Thymus (tissue), 14 donors: ENCODE results near the gene PRG3. TPM values are rescaled to one million over a fixed set of nuclear protein-coding genes. Genes with fewer than 3 reads are reported as not detected.

Experiments used
- DNase-seq, 9 donors: peaks; one replicate each; pipeline ENCODE4 v3.0.0-alpha.2; 2013; ENCODE audit warnings: low spot score in 9 of 9, low read depth in 6 of 9, missing footprints in 1 of 9
- H3K27ac ChIP-seq, 2 donors: one replicate each; pipeline ENCODE4 v1.5.1; 2013; ENCODE audit warnings: control low read depth in 1 of 2, low read depth in 1 of 2, low read length in 1 of 2, mild to moderate bottlenecking in 1 of 2, moderate library complexity in 1 of 2
- H3K27me3 ChIP-seq, 2 donors: one replicate each; pipeline ENCODE4 v1.5.1; 2013; ENCODE audit warnings: low read length in 1 of 2; ENCODE audit not compliant: control insufficient read depth in 2 of 2, insufficient read depth in 1 of 2
- H3K36me3 ChIP-seq, 2 donors: one replicate each; pipeline ENCODE4 v1.5.1; 2013; ENCODE audit warnings: low read length in 1 of 2, mild to moderate bottlenecking in 1 of 2, moderate library complexity in 1 of 2; ENCODE audit not compliant: control insufficient read depth in 2 of 2, insufficient read depth in 2 of 2
- H3K4me1 ChIP-seq, 2 donors: one replicate each; pipeline ENCODE4 v1.5.1; 2013; ENCODE audit warnings: low read length in 2 of 2; ENCODE audit not compliant: control insufficient read depth in 2 of 2, insufficient read depth in 2 of 2
- H3K4me3 ChIP-seq, 2 donors: one replicate each; pipeline ENCODE4 v1.5.1; 2013; ENCODE audit warnings: low read length in 2 of 2, control low read depth in 1 of 2, mild to moderate bottlenecking in 1 of 2
- H3K9me3 ChIP-seq, 2 donors: one replicate each; pipeline ENCODE4 v1.5.1; 2013; ENCODE audit warnings: low read length in 1 of 2, mild to moderate bottlenecking in 1 of 2; ENCODE audit not compliant: control insufficient read depth in 2 of 2, insufficient read depth in 1 of 2
- WGBS: extraction: QIAGEN DNeasy Blood & Tissue Kit; methylation state at CpG from one replicate; pipeline ENCODE4 v1.1.7; 2013; 5-methylcytosine and 5-hydroxymethylcytosine counted together
- long read RNA-seq, 10 donors: transcript quantifications; one replicate each; lab custom pipeline, GENCODE V29; 2026
- polyA plus RNA-seq: library from polyadenylated mRNA; stranded (reverse); fragments of 200-250 nt; gene quantifications from one replicate; pipeline ENCODE4 v1.2.3, GENCODE V29; 2013
- total RNA-seq: library from RNA; stranded (reverse); fragments of 120-200 nt; gene quantifications from one replicate; pipeline ENCODE4 v1.2.4, GENCODE V29; 2013
- donor health status: healthy.

The PRG3 gene
- total RNA-seq (83.9 TPM), polyA plus RNA-seq (2.5 TPM)
- long read RNA-seq, donor 1, partial matches to known transcripts: 0 of 2 reads
- long read RNA-seq, donor 1, other reads (novel, unspliced or antisense): 0 of 2 reads
- long read RNA-seq, donor 2: 0 reads
- long read RNA-seq, donor 3, transcript PRG3-201 (6 exons, 869 nt): major isoform, 16 of 16 reads
- long read RNA-seq, donor 3, partial matches to known transcripts: 0 of 16 reads
- long read RNA-seq, donor 3, other reads (novel, unspliced or antisense): 0 of 16 reads
- long read RNA-seq, donor 4, transcript PRG3-201 (6 exons, 869 nt): major isoform, 11 of 11 reads
- long read RNA-seq, donor 4, partial matches to known transcripts: 0 of 11 reads
- long read RNA-seq, donor 4, other reads (novel, unspliced or antisense): 0 of 11 reads
- long read RNA-seq, donor 5, transcript PRG3-201 (6 exons, 869 nt): major isoform, 39 of 44 reads
- long read RNA-seq, donor 5, partial matches to known transcripts: 5 of 44 reads
- long read RNA-seq, donor 5, other reads (novel, unspliced or antisense): 0 of 44 reads
- long read RNA-seq, donor 6, transcript PRG3-201 (6 exons, 869 nt): major isoform, 6 of 6 reads
- long read RNA-seq, donor 6, partial matches to known transcripts: 0 of 6 reads
- long read RNA-seq, donor 6, other reads (novel, unspliced or antisense): 0 of 6 reads
- long read RNA-seq, donor 7, transcript PRG3-201 (6 exons, 869 nt): major isoform, 6 of 6 reads
- long read RNA-seq, donor 7, partial matches to known transcripts: 0 of 6 reads
- long read RNA-seq, donor 7, other reads (novel, unspliced or antisense): 0 of 6 reads
- long read RNA-seq, donor 8, partial matches to known transcripts: 0 of 1 reads
- long read RNA-seq, donor 8, other reads (novel, unspliced or antisense): 0 of 1 reads
- long read RNA-seq, donor 9, partial matches to known transcripts: 0 of 3 reads
- long read RNA-seq, donor 9, other reads (novel, unspliced or antisense): 0 of 3 reads
- long read RNA-seq, donor 10, transcript PRG3-201 (6 exons, 869 nt): major isoform, 8 of 8 reads
- long read RNA-seq, donor 10, partial matches to known transcripts: 0 of 8 reads
- long read RNA-seq, donor 10, other reads (novel, unspliced or antisense): 0 of 8 reads

- H3K36me3 ChIP-seq: no peaks in the 10 kb centered on the region
- no peak for DNase-seq
- no peaks in the 10 kb centered on the region for H3K4me1 ChIP-seq
- H3K27ac ChIP-seq: no peak within 1 kb of the TSS
- no peaks in the 10 kb centered on the region for H3K27me3 ChIP-seq
- no peak within 1 kb of the TSS for H3K4me3 ChIP-seq
- WGBS: 93% methylated on average over 2 of the region's 2 CpGs
- H3K9me3 ChIP-seq: peaks cover 0 to 1% of the 10 kb centered on the region in 2 donors
These were observed at the start of gene PRG3 for GRCh38 chr11:57380975-57381374. Gene PRG3, minus strand, starts transcription at chr11:57381150. Its CDS starts 442 bp downstream, at chr11:57380708.

- Histone ChIP-seq H3K27me3 (no peaks in the 10 kb centered on the region), H3K4me1 (peaks cover 20 to 27% of the 10 kb centered on the region in 2 donors)
- WGBS: 83% methylated on average over 4 of the region's 4 CpGs
These were observed 49.0 kb upstream of the PRG3 start for GRCh38 chr11:57429946-57430345.

GRCh38 chr11:57428643-57429042 lies 47.7 kb upstream of the PRG3 start:
- Histone ChIP-seq H3K27me3 (no peaks in the 10 kb centered on the region), H3K4me3 (no peak overlapping the region), H3K27ac (no peak overlapping the region), H3K4me1 (peaks cover 32 to 40% of the 10 kb centered on the region in 2 donors), H3K9me3 (no peaks in the 10 kb centered on the region), H3K36me3 (peaks cover 4 to 11% of the 10 kb centered on the region in 2 donors)
- WGBS: 95% methylated on average over 5 of the region's 5 CpGs
- DNase-seq: no peak

More at GRCh38 chr11:57429946-57430345, 49.0 kb upstream of the PRG3 start:
- Histone ChIP-seq H3K27ac (no peak overlapping the region), H3K4me3 (no peak overlapping the region), H3K9me3 (no peaks in the 10 kb centered on the region), H3K36me3 (peaks cover 0 to 2% of the 10 kb centered on the region in 2 donors)
- no peak for DNase-seq

- H3K4me3 ChIP-seq: no peak overlapping the region
- H3K36me3 ChIP-seq: peaks cover 5 to 12% of the 10 kb centered on the region in 2 donors
- DNase-seq: no peak
- no peaks in the 10 kb centered on the region for H3K9me3 ChIP-seq
- H3K4me1 ChIP-seq: peaks cover 32 to 40% of the 10 kb centered on the region in 2 donors
- 98% methylated on average over 8 of the region's 8 CpGs for WGBS
- peak overlapping the region in 1 of 2 donors; percentile 26 for H3K27ac ChIP-seq
- no peaks in the 10 kb centered on the region for H3K27me3 ChIP-seq
These were observed 46.8 kb upstream of the PRG3 start for GRCh38 chr11:57427727-57428082.

GRCh38 chr11:57426929-57427726 lies 46.2 kb upstream of the PRG3 start, which contains the start of gene SLC43A3:
Gene SLC43A3, minus strand, starts transcription at chr11:57427121. Its CDS starts 949 bp downstream, at chr11:57426172.
- peak in 8 of 9 donors; percentile 22 to 82 (median 51) for DNase-seq

GRCh38 chr11:57426439-57426928 lies 45.5 kb upstream of the PRG3 start:
- DNase-seq: peak in 2 of 9 donors; percentile 15 to 20
- Histone ChIP-seq H3K4me3 (peak overlapping the region; percentile 62 to 63), H3K9me3 (no peaks in the 10 kb centered on the region), H3K36me3 (peaks cover 8 to 16% of the 10 kb centered on the region in 2 donors), H3K4me1 (peaks cover 32 to 40% of the 10 kb centered on the region in 2 donors), H3K27me3 (no peaks in the 10 kb centered on the region), H3K27ac (peak overlapping the region; percentile 75 to 84)
- 10% methylated on average over 16 of the region's 16 CpGs for WGBS

More at GRCh38 chr11:57426929-57427726, 46.2 kb upstream of the PRG3 start, which contains the start of gene SLC43A3:
- Histone ChIP-seq H3K36me3 (peaks cover 5 to 12% of the 10 kb centered on the region in 2 donors), H3K27me3 (no peaks in the 10 kb centered on the region), H3K4me1 (peaks cover 32 to 40% of the 10 kb centered on the region in 2 donors), H3K27ac (peak within 1 kb of the TSS; percentile 75 to 84), H3K4me3 (peak within 1 kb of the TSS; percentile 62 to 63), H3K9me3 (no peaks in the 10 kb centered on the region)
- 7% methylated on average over 39 of the region's 39 CpGs for WGBS

GRCh38 chr11:57425565-57426438 lies 44.9 kb upstream of the PRG3 start:
- DNase-seq: no peak
- 75% methylated on average over 15 of the region's 15 CpGs for WGBS
- H3K4me1 ChIP-seq: peaks cover 32 to 40% of the 10 kb centered on the region in 2 donors
- H3K36me3 ChIP-seq: peaks cover 15 to 23% of the 10 kb centered on the region in 2 donors
- peak overlapping the region; percentile 75 to 78 for H3K27ac ChIP-seq
- H3K27me3 ChIP-seq: no peaks in the 10 kb centered on the region
- H3K4me3 ChIP-seq: peak overlapping the region; percentile 62 to 63
- H3K9me3 ChIP-seq: no peaks in the 10 kb centered on the region
